Right atrium auricular region (tissue), 2 donors: ENCODE results near the gene CCDC73. TPM values are rescaled to one million over a fixed set of nuclear protein-coding genes. Genes with fewer than 3 reads are reported as not detected.
"Not testable (repeated sequence)": the region's sequence is repeated elsewhere in the genome, so short reads cannot be mapped to it uniquely, and the experiment has no call there.

Experiments
- DNase-seq: peaks from one replicate; pipeline ENCODE4 v3.0.0-alpha.2; 2019; ENCODE audit warnings: low spot score
- H3K27ac ChIP-seq, 2 donors: fragments of 200-600 bp; sonication (generic); 1 replicate in 1 of 2; 2 replicates in 1 of 2; pipeline ENCODE4 v1.5.1; 2016 to 2019
- H3K27me3 ChIP-seq, 2 donors: fragments of 200-600 bp; sonication (generic); one replicate each; pipeline versions ENCODE4 v1.5.1 to v1.6.0; 2017 to 2019
- H3K36me3 ChIP-seq: fragments of 200-600 bp; sonication (generic); one replicate; pipeline ENCODE4 v1.5.1; 2016
- H3K4me1 ChIP-seq, 2 donors: fragments of 200-600 bp; sonication (generic); one replicate each; pipeline versions ENCODE4 v1.5.1 to v1.6.0; 2017 to 2019
- H3K4me3 ChIP-seq, 2 donors: fragments of 200-600 bp; sonication (generic); 1 replicate in 1 of 2; 2 replicates in 1 of 2; pipeline ENCODE4 v1.5.1; 2017 to 2019; ENCODE audit warnings: mild to moderate bottlenecking in 1 of 2, moderate library complexity in 1 of 2
- H3K9me3 ChIP-seq, 2 donors: fragments of 200-600 bp; sonication (generic); one replicate each; pipeline ENCODE4 v1.5.1; 2019
- CTCF ChIP-seq, 2 donors: fragments of 200-600 bp; sonication (generic); IDR thresholded peaks; one replicate each; pipeline ENCODE4 v1.5.1; 2019; ENCODE audit warnings: antibody characterized with exemption in 2 of 2
- total RNA-seq, 2 donors: library from RNA; depleted of rRNA; stranded (reverse); fragments of >200 nt; gene quantifications; one replicate each; pipeline ENCODE4 v1.1.0, GENCODE V29; 2016

The CCDC73 gene
- total RNA-seq, 2 donors from 2014 or later = not detected

GRCh38 chr11:32613500-32614151 is 180.8 kb downstream of the CCDC73 start:
- TF ChIP-seq CTCF (IDR thresholded peaks at IDR 0.05) = no peak
- no peak overlapping the region for H3K27ac ChIP-seq
- H3K36me3 ChIP-seq = no peaks in the 10 kb centered on the region
- no peak for DNase-seq
- H3K4me3 ChIP-seq = no peak overlapping the region
- no peaks in the 10 kb centered on the region for H3K9me3 ChIP-seq
- H3K4me1 ChIP-seq = no peaks in the 10 kb centered on the region
- H3K27me3 ChIP-seq = no peaks in the 10 kb centered on the region

DNA sequence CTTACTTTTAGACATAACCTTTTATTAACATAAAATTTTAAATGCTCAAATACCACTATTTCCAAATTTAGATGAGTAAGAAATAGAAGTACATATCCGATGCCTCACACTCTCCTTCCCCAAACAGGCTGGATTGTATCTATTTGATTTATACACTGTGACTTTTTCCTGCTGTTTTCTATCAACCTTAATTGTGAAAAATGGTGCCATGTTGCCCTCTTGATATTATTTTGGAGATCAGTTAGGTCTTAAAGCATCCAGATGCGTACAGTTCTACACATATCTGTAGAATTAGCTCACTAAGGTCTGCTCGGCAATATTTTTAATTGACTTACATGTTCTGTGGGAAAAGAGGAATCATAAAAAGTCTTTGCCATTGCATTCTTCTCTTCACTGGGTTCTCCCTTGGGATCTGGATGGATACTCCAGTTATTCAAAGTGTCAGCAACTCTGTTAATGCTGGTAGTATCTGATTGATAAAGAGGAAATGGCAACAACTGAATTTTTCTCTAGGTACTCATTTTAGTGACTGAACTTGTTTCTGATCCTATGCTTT is 183.6 kb downstream of the CCDC73 start:
- Histone ChIP-seq H3K27ac (no peak overlapping the region), H3K27me3 (no peaks in the 10 kb centered on the region), H3K36me3 (no peaks in the 10 kb centered on the region), H3K9me3 (no peaks in the 10 kb centered on the region), H3K4me1 (no peaks in the 10 kb centered on the region), H3K4me3 (no peak overlapping the region)
- no peak for TF ChIP-seq CTCF (IDR thresholded peaks at IDR 0.05)
- DNase-seq = no peak

DNA sequence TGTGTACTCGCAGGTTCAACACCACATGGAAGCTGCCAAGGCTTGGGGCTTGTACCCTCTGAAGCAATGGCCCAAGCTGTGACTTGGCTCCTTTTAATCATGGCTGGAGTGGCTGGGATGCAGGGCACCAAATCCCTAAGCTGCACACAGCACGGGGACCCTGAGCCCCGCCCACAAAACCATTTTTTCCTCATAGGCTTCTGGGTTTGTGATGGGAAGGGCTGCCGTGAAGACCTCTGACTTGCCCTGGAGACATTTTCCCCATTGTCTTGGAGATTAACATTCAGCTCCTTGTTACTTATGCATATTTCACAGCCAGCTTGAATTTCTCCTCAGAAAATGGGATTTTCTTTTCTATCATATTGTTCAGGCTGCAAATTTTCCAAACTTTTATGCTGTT is 185.6 kb downstream of the CCDC73 start:
- H3K36me3 ChIP-seq = peaks cover 19% of the 10 kb centered on the region
- H3K4me3 ChIP-seq, H3K9me3 ChIP-seq, H3K27me3 ChIP-seq, DNase-seq, H3K27ac ChIP-seq, H3K4me1 ChIP-seq: not testable (repeated sequence)

DNA sequence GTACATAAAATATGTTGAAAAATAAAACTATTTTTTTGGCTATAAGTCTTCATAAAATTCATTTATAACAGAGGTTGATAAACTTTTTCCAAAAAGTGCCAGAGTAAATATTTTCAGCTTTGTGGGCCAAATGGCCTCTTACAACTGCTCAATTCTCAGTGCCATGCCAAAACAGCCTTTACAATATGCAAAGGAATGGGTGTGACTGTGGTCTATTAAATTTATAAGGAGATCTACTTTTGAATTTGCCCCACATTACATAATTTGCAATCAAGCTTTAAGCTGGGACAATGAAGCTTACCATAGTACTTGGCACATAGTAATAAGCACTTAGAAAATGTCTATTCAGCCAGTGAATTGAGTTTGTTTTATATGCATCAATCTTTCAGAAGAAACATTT is 188.2 kb downstream of the CCDC73 start:
- Histone ChIP-seq H3K9me3 (no peaks in the 10 kb centered on the region), H3K27ac (no peak overlapping the region), H3K27me3 (no peaks in the 10 kb centered on the region), H3K36me3 (peaks cover 29% of the 10 kb centered on the region), H3K4me1 (peaks cover 0 to 9% of the 10 kb centered on the region in 2 donors), H3K4me3 (no peak overlapping the region)
- TF ChIP-seq CTCF (IDR thresholded peaks at IDR 0.05) = no peak
- DNase-seq = no peak

DNA sequence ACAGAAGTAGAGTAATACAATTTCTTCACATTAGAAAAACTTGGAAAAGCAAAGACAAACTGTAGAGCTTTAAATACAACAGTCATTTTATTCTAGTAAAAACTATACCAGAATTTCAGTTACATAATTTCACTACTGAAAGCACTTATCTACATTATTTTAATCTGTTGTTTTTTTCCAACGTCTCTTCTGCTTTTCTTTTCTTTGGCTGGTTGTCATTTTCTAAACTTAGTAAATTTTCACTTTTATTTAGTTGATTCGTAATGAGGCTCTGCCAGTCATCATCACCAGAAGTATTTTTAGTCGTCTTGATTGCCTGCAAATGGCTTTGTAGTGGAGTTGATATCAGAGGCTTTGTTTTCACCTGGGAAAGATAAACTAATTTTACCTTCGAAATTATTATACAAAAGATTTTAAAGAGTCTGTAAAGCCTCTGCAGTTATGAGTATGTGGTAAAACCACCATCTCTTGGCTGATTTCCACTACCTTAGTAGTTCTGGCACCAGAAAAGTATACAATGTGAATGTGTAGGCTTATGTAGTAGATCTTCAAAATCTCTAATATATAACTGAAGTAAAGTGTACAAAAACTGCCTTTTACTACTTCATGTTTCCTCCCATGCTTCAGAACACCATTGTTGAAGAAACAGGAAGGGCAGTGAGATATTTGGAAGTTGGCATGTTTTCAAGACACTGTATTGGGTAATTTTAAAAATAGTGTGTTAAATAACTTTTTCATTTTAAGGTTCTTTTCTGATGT is 191.6 kb downstream of the CCDC73 start:
- H3K4me1 ChIP-seq = peaks cover 0 to 9% of the 10 kb centered on the region in 2 donors
- no peaks in the 10 kb centered on the region for H3K9me3 ChIP-seq
- H3K36me3 ChIP-seq = peaks cover 45% of the 10 kb centered on the region
- no peak overlapping the region for H3K4me3 ChIP-seq
- H3K27ac ChIP-seq = no peak overlapping the region
- no peak for TF ChIP-seq CTCF (IDR thresholded peaks at IDR 0.05)
- H3K27me3 ChIP-seq = no peaks in the 10 kb centered on the region
- no peak for DNase-seq

- no peak for TF ChIP-seq CTCF (IDR thresholded peaks at IDR 0.05)
- peaks cover 73% of the 10 kb centered on the region for H3K36me3 ChIP-seq
Observed at GRCh38 chr11:32597921-32598320, 196.5 kb downstream of the CCDC73 start.

GRCh38 chr11:32596114-32596513 is 198.3 kb downstream of the CCDC73 start:
- peaks cover 81% of the 10 kb centered on the region for H3K36me3 ChIP-seq
- H3K4me1 ChIP-seq, H3K27me3 ChIP-seq, H3K4me3 ChIP-seq, H3K9me3 ChIP-seq, H3K27ac ChIP-seq, DNase-seq: not testable (repeated sequence)

More at GRCh38 chr11:32597921-32598320, 196.5 kb downstream of the CCDC73 start:
- peaks cover 0 to 7% of the 10 kb centered on the region in 2 donors for H3K4me1 ChIP-seq
- H3K9me3 ChIP-seq = no peaks in the 10 kb centered on the region
- no peak overlapping the region for H3K27ac ChIP-seq
- H3K4me3 ChIP-seq = no peak overlapping the region
- no peaks in the 10 kb centered on the region for H3K27me3 ChIP-seq
- no peak for DNase-seq
